AG04450 (cell line): ENCODE measurements around the gene MYL9. TPM values are rescaled to one million over a fixed set of nuclear protein-coding genes. Genes with fewer than 3 reads are reported as not detected.

ENCODE experiments used
- CTCF ChIA-PET: fragments of 300-600, 350-600 bp; formaldehyde crosslinking; extraction: SDS; loops from one replicate; lab custom pipeline; 2022; ENCODE audit warnings: antibody characterized with exemption, inconsistent platforms; lab: Charles Lee
- POLR2A ChIA-PET: fragments of 350-600 bp; formaldehyde crosslinking; extraction: SDS; loops from one replicate; lab custom pipeline; 2021; ENCODE audit warnings: antibody characterized with exemption, inconsistent platforms; lab: Yijun Ruan, JAX
- DNase-seq: peaks from one replicate; pipeline ENCODE4 v3.0.0-alpha.2; 2011; ENCODE audit warnings: low read depth, low spot score
- H3K27ac ChIP-seq: one replicate; pipeline ENCODE4 v1.5.1; 2012; ENCODE audit warnings: low read depth, low read length, control low read depth
- H3K27me3 ChIP-seq: one replicate; pipeline ENCODE4 v1.6.0; 2012; ENCODE audit warnings: low read length; ENCODE audit not compliant: control insufficient read depth, insufficient read depth
- H3K4me3 ChIP-seq: 2 replicates; pipeline ENCODE4 v1.5.1; 2011; ENCODE audit warnings: mild to moderate bottlenecking, low read depth, low read length, control low read depth
- H3K9me3 ChIP-seq: 2 replicates; pipeline ENCODE4 v1.5.1; 2012; ENCODE audit warnings: low read length; ENCODE audit not compliant: control insufficient read depth, insufficient read depth
- CTCF ChIP-seq: IDR thresholded peaks from 2 replicates; pipeline ENCODE4 v1.5.1; 2011; ENCODE audit warnings: low read depth, low read length, control low read depth, inconsistent platforms
- polyA plus RNA-seq: library from polyadenylated mRNA; depleted of rRNA; stranded (reverse); fragments of >200 nt; gene quantifications from 2 replicates; pipeline ENCODE4 v1.2.3, GENCODE V29; 2011

MYL9 gene
- polyA plus RNA-seq, 1 experiment, result 273 TPM

GRCh38 chr20:36496707-36497669 lies 44.3 kb upstream of the MYL9 start:
- Histone ChIP-seq H3K27me3 (no peaks in the 10 kb centered on the region), H3K9me3 (no peaks in the 10 kb centered on the region; the same call in 1 of the 2 replicates), H3K27ac (no peak overlapping the region), H3K4me3 (no peak overlapping the region)
- POLR2A ChIA-PET, result no interaction called here
- no peak for TF ChIP-seq CTCF
- no peak for DNase-seq
- CTCF ChIA-PET, result no interaction called here

GRCh38 chr20:36497856-36498255 lies 43.5 kb upstream of the MYL9 start:
- CTCF ChIA-PET, result no interaction called here
- TF ChIP-seq CTCF, result no peak
- POLR2A ChIA-PET, result no interaction called here
- H3K9me3 ChIP-seq, result no peaks in the 10 kb centered on the region; the same call in 1 of the 2 replicates
- H3K27ac ChIP-seq, result no peak overlapping the region
- no peak for DNase-seq
- H3K27me3 ChIP-seq, result no peaks in the 10 kb centered on the region
- no peak overlapping the region for H3K4me3 ChIP-seq

- DNase-seq, result no peak
- Histone ChIP-seq H3K4me3 (no peak overlapping the region), H3K9me3 (no peaks in the 10 kb centered on the region; the same call in 1 of the 2 replicates), H3K27me3 (no peaks in the 10 kb centered on the region), H3K27ac (no peak overlapping the region)
- ChIA-PET POLR2A (no interaction called here), CTCF (no interaction called here)
- TF ChIP-seq CTCF, result no peak
Measured at GRCh38 chr20:36498386-36499179, 42.7 kb upstream of the MYL9 start.

- ChIA-PET CTCF (no interaction called here), POLR2A (no interaction called here)
- Histone ChIP-seq H3K27me3 (no peaks in the 10 kb centered on the region), H3K9me3 (no peaks in the 10 kb centered on the region; the same call in 1 of the 2 replicates), H3K4me3 (no peak overlapping the region), H3K27ac (no peak overlapping the region)
- DNase-seq, result no peak
- no peak for TF ChIP-seq CTCF
Measured at GRCh38 chr20:36499211-36499610, 42.1 kb upstream of the MYL9 start.
